Sigmoid colon (tissue), 4 donors: ENCODE data around the gene MAGI2.

Experiments used
- EP300 ChIP-seq, 4 donors: sonication (generic); formaldehyde crosslinking; IDR thresholded peaks; one replicate each; pipeline ENCODE4 v1.6.1; 2017; ENCODE audit warnings: antibody characterized with exemption in 4 of 4
- POLR2AphosphoS5 ChIP-seq, 4 donors: sonication (generic); formaldehyde crosslinking; IDR thresholded peaks; one replicate each; pipeline ENCODE4 v1.6.1; 2017; ENCODE audit warnings: antibody characterized with exemption in 4 of 4
- TF ChIP-seq, protein P1 (sequence below), 4 experiments: fragments of 450-650 bp in 3 of 4; fragments of 200-600 bp in 1 of 4; IDR thresholded peaks; one replicate each; pipeline ENCODE4 v1.5.1; 2016 to 2019; ENCODE audit warnings: antibody characterized with exemption in 4 of 4, mild to moderate bottlenecking in 3 of 4, moderate library complexity in 2 of 4

GRCh38 chr7:77993838-77994237 lies 1459.6 kb downstream of the MAGI2 start:
- no peak for TF ChIP-seq POLR2AphosphoS5 (IDR thresholded peaks at IDR 0.05)
- TF ChIP-seq, protein P1, sequence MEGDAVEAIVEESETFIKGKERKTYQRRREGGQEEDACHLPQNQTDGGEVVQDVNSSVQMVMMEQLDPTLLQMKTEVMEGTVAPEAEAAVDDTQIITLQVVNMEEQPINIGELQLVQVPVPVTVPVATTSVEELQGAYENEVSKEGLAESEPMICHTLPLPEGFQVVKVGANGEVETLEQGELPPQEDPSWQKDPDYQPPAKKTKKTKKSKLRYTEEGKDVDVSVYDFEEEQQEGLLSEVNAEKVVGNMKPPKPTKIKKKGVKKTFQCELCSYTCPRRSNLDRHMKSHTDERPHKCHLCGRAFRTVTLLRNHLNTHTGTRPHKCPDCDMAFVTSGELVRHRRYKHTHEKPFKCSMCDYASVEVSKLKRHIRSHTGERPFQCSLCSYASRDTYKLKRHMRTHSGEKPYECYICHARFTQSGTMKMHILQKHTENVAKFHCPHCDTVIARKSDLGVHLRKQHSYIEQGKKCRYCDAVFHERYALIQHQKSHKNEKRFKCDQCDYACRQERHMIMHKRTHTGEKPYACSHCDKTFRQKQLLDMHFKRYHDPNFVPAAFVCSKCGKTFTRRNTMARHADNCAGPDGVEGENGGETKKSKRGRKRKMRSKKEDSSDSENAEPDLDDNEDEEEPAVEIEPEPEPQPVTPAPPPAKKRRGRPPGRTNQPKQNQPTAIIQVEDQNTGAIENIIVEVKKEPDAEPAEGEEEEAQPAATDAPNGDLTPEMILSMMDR (IDR thresholded peaks at IDR 0.05) = no peak
- TF ChIP-seq EP300 (IDR thresholded peaks at IDR 0.05) = no peak
